Right ventricle myocardium inferior (tissue), 1 donor: ENCODE data around the gene LZTS3. TPM values are rescaled to one million over a fixed set of nuclear protein-coding genes. Genes with fewer than 3 reads are reported as not detected.
"Not testable (repeated sequence)": the region's sequence is repeated elsewhere in the genome, so short reads cannot be mapped to it uniquely, and the experiment has no call there.

Experiments
- ATAC-seq: fragments of 200-7000 bp; cut with Tn5 transposase; one replicate; pipeline ENCODE4 v1.9.1; 2020; ENCODE audit warnings: mild to moderate bottlenecking, moderate library complexity
- DNase-seq: peaks from one replicate; pipeline ENCODE4 v3.0.0; 2021; ENCODE audit errors: missing footprints
- intact Hi-C: fragments of 100-400 bp; cut with DNase I; formaldehyde crosslinking; loops from one replicate; pipeline ENCODE4 v1.11.0; 2022
- long read RNA-seq: library from polyadenylated mRNA; unstranded; transcript quantifications from one replicate; pipeline ENCODE4 v2.0.0, GENCODE V29; 2021
- total RNA-seq: library from RNA; stranded (reverse); fragmentation: NEBNext Ultra II Directional; extraction: Animal tissue kit (Norgen Biotek cat#: 25700); gene quantifications from one replicate; pipeline ENCODE4 v1.2.1, GENCODE V29; 2021
- donor health status: DM: no; HTN: yes; CAD: no; lungs with severe emphysema.

Gene LZTS3
- 19.6 TPM for total RNA-seq
- long read RNA-seq, full-length matches to known transcripts = 8 of 39 reads
- long read RNA-seq, partial matches to known transcripts = 7 of 39 reads
- long read RNA-seq, other reads (novel, unspliced or antisense) = 24 of 39 reads

DNA sequence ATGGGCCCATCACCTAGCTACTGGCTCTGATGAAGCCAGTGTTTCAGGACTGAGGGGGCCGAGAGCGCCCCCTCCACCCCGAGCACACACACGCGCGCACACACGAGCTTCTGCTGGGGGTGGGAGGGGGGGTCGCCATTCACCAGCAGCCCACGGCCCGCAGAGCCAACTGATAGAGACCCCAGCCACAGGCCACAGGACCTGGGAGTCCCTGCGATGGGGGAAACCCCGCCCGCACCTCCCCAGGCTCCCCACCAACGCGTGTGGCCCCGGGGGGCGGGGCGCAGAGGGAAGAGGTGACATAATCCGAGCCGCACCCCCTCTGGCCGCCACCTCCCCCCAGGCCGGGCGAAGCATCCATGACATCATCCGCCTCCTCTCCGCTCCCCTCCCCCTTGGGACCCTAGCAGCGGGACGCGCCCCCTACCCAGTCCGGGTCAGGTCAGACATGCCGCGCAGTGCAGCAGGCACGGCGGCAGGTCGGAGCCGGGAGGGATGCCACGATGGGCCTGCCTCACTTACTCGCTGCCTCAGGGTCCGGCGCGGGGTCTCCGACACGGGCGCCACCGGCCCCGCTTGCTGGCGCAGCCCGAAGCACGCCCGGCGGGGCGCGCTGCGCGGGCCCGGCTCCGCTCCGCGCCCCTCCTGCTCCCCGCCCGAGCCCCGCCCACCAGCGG lies at the start of gene LZTS3:
LZTS3 (minus strand) TSS at position 617 of the 677 bp plus-strand sequence. CDS start 6,386 bp downstream, outside the sequence.
- intact Hi-C loops = no loop called here
- peak; percentile 83 for DNase-seq
- peak; percentile 63 for ATAC-seq

DNA sequence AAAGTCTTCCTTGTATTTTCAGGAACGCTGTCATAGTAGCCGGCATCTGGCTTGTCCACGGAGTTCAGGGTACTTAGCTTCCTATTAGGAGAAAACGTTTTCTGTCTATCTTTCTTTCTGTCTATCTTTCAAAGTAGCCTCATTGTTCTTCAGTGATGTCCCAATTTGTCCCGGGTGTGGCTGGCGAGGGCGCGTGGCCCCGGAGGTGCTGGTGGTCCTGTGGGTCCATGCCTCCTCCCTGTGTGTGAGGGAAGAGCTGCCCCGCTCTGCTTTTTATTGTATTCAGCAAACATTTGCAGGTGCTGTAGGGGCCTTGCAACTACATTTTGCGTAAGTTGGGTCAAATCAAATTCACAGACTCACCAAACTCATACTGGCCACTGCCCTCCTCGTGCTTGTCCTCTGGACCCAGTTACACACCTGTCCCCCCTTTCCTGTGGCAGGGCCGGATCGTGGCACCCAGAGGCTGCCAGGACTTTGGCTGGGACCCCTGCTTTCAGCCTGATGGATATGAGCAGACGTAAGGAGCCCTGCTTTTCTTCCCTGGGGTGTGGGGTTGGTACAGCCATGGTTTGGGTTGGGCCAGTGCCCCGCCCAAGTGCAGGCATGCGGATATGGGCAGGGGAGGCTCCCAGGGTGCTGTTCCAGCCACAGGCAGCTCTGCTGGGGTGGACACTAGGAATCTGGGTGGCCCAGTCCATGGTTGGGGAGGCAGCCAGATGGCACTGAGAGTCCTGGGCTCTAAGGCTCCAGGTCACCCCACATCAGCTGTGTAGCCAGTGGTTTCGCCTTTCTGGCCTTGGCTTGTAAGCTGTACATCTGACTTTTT lies 48.3 kb upstream of the LZTS3 start:
- ATAC-seq (no peak), DNase-seq (peak; percentile 28)
- intact Hi-C loops = loop anchor here (10.0 kb wide), 1 partner anchor 53 kb away; no protein-coding TSS in a partner anchor

DNA sequence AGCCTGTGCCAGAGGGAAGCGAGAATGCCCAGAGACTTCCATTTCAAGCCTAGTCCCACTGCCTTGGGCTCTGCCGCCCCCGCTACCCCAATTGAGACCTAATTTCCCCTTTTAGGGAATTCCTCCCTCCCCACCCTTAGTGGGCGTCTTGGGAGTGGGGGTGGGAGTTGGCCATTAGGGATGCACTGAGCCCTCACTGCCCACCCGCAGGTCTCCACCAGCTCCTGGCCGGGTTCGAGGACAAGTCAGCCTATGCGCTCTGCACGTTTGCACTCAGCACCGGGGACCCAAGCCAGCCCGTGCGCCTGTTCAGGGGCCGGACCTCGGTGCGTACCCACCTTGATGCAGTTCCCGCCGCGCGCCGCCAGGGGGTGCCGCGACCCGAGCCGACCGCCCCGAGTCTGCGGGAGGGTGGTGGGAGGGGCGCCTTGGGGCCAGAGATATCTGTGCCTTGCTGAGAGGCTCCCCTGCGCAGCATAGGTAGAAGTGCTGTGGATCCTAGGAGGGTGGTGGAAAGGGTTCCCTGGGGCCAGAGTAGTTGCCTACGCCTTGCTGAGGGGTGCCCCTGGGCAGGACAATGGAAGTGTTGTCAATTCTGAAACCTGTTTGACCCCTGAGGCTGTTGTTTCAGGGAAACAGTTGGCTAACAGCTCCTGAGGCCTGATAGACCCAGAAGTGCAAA lies 45.1 kb upstream of the LZTS3 start:
- peak; percentile 64 for ATAC-seq
- intact Hi-C loops = loop anchor here (5.0 kb wide), 1 partner anchor 99 kb away; no protein-coding TSS in a partner anchor
- DNase-seq = peak; percentile 91

DNA sequence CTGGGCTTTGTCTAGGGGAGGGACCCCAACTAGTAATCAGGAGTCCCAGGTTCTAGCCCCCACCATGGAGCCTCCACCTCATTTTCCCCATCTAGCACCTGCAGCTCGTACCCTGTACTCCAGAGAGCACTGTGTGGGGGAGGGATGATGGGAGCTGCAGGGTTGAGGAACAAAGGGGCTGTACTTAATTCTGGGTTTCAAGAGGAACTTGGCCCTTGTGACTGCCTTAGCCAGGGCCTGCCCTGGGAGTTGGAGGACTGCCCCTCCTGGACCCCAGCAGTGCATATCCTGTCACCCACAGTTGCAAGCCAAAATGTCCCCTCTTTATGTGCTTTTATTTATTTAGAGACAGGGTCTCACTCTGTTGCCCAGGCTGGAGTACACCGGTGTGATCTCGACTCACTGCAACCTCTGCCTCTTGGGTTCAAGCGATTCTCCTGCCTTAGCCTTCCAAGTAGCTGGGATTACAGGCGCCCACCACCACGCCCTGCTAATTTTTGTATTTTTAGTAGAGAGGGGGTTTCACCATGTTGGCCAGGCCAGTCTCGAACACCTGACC lies 42.1 kb upstream of the LZTS3 start:
- DNase-seq, ATAC-seq: not testable (repeated sequence)
- intact Hi-C loops = loop anchor here (5.0 kb wide), 1 partner anchor 102 kb away; no protein-coding TSS in a partner anchor

- intact Hi-C loops = no loop called here
These were observed 39.9 kb upstream of the LZTS3 start for GRCh38 chr20:3213226-3213625.

GRCh38 chr20:3210346-3210745 lies 37.0 kb upstream of the LZTS3 start:
- intact Hi-C loops = no loop called here
- peak; percentile 18 for ATAC-seq
- DNase-seq = no peak

More at GRCh38 chr20:3213226-3213625, 39.9 kb upstream of the LZTS3 start:
- no peak for DNase-seq
- no peak for ATAC-seq

DNA sequence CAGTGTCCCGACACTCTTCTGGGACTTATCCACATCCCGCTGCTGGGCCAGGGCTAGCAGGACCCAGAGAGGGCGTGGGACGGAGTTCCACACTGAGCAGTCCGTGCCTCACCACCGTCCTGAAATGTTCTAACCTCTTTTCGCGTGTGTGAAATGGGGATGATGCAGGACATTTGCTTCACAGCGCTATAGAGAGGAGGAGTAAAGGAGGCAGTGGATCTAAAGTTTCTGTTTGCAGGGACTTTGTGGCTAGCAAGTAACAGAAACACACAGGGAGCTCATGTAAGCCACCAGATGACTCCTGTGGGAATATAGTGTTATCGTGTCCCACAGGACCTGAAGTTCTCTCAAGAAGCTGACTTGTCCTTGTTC lies 36.6 kb upstream of the LZTS3 start:
- DNase-seq (no peak), ATAC-seq (peak; percentile 27)
- intact Hi-C loops = no loop called here

DNA sequence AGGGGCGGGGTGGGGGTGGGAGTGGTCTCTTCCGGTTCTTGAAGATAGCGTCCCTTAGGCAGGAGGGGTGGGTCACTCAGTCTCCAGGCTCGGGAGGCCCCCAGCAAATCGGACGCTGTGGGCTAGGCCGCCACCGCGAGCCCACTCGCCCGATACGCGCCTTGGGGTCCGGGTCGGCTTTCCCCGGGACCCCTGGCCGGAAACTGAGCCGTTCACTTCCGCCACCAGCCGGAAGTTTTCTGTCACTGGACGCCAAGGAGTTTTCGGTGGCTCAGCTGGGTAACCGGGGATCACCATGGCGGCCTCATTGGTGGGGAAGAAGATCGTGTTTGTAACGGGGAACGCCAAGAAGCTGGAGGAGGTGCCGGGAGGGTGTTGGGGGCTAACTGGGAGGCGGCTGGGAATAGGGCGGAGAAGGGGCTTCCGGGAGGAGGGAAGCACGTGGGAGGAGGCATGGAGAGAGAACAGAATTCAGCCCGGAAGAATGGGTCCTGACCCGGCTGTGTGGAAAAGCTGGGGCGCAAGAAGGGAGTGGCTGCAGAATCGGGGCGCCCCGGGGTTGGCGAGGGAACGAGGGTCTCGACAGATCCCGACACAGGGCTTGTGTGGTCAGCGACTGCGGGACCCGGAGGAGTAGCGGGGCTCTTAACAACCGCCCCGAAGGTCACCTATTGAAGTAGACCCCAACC lies 36.1 kb upstream of the LZTS3 start, which contains the start of gene ITPA:
ITPA (plus strand) TSS at position 242 of the 689 bp plus-strand sequence; CDS start at position 296, 54 bp downstream.
- ATAC-seq (peak; percentile 47), DNase-seq (peak; percentile 68)
- intact Hi-C loops = no loop called here

GRCh38 chr20:3208786-3209256 lies 35.5 kb upstream of the LZTS3 start:
- DNase-seq (no peak), ATAC-seq (peak; percentile 11)
- intact Hi-C loops = no loop called here

DNA sequence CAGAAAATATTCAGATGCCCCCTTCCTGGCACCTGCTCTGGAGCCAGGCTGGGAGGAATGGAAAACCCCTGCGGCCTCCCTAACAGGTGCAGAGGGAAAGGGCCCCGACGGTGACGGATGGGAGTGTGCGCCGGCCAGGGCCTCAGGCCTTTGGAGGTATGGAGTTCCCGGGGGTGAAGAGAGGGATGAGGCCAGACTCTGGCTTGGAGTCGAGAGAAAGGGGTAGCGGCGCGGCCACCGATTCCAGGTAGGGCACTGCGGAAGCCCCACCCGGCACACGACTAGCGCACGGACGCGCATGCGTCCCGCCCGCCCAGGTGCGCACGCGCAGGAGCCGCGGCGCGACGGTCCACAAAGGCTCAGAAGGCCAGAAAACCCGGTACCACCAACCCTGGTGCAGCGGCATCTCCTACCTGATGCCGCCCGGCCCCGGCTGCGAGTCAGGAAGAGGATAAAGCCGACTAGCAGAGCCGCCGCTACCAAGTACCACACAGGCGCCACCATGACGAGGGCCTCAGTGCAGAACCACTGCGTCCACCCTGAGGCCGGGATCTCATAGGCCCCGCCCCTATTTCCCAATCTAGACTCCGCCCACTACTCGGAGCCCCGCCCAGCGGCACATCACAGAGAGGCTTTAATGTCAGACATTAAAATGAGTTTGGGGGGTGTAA lies 30.9 kb upstream of the LZTS3 start, which contains the start of gene DDRGK1:
DDRGK1 (minus strand) TSS at position 559 of the 671 bp plus-strand sequence; CDS start at position 504, 55 bp downstream.
- intact Hi-C loops = loop anchor here (5.0 kb wide), 1 partner anchor 37 kb away; no protein-coding TSS in a partner anchor
- DNase-seq (peak; percentile 93), ATAC-seq (peak; percentile 96)

DNA sequence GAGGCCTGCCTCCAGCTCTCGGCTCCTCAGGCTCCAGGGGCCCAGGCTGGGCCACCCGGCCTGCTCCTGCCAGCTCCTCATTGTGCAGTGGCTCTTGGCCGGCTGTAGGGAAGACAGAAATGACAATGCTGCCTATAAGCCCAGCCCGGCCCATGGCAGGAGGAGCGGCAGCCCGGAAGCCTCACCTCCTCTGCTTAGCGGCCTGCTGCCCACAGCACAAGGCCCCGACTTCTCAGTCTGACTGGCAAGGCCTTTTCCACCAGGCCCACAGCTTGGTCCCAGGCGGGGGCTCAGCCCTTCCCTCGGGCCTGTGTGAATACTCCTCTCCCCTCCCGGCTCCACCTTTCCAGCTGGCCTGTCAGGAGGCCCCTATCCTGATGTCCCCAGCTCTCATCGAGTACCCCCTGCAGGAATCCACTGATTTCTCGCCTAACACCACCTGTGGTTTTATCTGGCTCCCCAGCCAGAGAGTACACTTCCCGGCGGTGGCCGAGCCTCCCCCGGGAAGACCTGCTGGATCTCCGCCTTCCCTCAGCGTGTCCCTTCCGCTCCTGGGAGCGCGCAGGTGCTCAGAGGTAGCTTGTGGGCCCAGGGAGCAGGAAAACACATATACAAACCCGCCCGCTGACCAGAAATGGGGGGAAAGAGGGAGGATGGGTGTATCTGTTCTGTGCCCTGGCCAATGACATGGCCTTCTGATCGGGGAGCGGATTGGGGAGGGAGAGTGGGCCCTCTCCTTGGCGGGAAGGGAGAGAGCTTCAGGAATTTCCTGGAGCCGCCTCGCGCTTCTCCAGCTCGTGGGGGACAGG lies 30.2 kb upstream of the LZTS3 start:
- DNase-seq (peak; percentile 66), ATAC-seq (peak; percentile 8)
- intact Hi-C loops = loop anchor here (5.0 kb wide), 1 partner anchor 36 kb away; no protein-coding TSS in a partner anchor

GRCh38 chr20:3202965-3203314 lies 29.6 kb upstream of the LZTS3 start:
- DNase-seq = no peak
- ATAC-seq = no peak
- intact Hi-C loops = loop anchor here (5.0 kb wide), 1 partner anchor 36 kb away; no protein-coding TSS in a partner anchor

- intact Hi-C loops = loop anchor here (5.0 kb wide), 1 partner anchor 33 kb away; no protein-coding TSS in a partner anchor
- no peak for ATAC-seq
- DNase-seq = peak; percentile 64
These were observed 26.8 kb upstream of the LZTS3 start for GRCh38 chr20:3199976-3200755.

GRCh38 chr20:3199206-3199605 lies 25.9 kb upstream of the LZTS3 start:
- DNase-seq = no peak
- no peak for ATAC-seq
- intact Hi-C loops = no loop called here

DNA sequence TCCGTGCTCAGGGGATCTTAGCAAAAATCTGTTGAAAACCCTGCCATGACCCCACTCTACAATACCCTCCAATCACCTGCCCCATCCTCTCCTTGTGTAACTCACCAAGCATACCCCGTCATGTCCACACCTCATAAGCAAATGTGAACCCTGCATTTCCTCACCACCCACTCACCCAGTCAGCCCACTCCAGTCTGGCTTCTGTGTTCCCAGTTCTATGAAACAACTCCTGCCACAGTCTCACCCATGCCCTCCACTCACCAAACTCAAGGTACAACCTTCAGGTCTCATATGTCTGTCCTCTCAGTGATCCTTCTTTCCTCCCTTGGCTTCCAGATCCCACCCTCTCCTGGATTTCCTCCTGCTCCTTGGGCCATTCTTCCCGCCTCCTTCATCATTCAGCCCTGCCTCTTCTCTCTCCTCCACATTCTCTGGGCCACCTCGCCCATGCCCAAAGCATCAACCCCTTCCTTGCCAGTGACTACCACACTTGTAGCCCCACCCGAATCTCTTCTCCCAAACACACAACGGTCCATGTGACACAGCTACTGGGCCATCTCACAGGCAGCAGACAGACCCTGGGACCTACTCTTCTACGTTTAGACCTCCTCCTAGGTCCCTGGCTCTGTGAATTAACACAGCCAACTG lies 22.4 kb upstream of the LZTS3 start:
- no peak for ATAC-seq
- intact Hi-C loops = no loop called here
- DNase-seq = no peak
